ENCODE data around the gene KTI12.
"Not testable (repeated sequence)": the region's sequence is repeated elsewhere in the genome, so short reads cannot be mapped to it uniquely, and the experiment has no call there.

Gene KTI12

DNA sequence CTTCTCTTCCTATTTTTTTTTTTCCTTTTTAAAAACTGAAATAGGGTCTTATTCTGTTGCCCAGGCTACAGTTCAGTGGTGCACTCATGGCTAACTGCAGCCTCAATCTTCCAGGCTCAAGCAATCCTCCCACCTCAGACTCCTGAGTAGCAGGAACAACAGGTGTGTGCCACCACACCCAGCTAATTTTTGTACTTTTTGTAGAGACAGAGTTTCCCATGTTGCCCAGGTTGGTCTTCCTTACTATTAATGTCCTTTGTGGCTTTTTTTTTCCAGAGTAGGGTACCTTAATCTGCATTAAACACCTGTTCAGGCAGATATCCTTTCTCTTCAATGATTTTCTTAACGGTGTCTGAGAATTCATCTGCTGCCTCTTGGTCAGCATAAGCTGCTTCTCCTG, 4.3 kb upstream of the KTI12 start:
- no peak for DNase-seq

DNA sequence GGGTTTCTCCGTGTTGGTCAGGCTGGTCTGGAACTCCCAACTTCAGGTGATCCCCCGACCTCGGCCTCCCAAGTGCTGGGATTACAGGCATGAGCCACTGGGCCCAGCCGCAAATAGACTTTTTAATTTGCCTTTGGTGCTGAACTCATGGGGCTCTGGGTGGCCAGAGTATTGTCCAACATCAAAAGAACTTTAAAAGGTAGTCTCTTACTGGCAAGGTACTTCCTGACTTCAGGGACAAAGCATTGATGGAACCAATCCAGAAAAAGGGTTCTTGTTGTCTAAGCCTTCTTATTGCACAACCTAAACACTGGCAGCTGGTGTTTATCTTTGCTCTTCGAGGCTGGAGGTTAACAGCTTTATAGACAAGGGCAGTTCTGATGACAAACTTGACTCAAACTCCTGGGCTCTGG, 3.8 kb upstream of the KTI12 start:
- DNase-seq, result no peak

DNA sequence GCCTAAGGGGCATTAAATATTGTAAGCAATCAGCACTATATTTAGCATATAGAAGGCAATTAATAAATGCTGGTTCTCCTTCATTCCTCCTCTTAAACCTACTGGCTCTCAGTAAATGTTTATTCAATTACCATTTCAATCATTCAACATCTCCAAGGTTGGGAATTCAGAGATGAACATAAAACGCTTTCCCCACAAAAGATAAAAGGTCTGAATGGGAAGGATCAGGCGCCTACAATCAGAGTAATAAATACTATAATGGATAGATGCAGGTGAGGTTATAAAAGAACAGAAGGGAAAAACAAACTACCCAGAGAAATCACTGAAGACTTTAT, 407 bp upstream of the KTI12 start:
- DNase-seq, result no peak

DNA sequence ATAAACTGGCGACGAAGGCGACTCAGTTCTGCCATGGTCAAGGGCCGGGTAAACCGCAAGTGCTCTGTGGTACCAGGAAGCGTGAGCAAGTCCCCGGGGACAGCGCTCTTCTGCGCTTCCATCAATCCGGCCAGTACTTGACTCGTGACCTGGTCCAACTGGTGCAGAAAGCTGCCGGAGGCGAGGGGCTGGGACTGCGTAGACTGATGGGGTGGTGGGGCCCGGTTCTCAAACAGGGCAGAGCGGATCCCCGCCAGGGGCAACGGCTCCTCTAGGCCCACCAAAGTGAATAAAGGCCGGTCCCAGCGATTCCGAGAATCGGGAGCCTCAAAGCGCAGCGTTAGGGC, 852 bp downstream of the KTI12 start:
- DNase-seq, result peak; percentile 17

DNA sequence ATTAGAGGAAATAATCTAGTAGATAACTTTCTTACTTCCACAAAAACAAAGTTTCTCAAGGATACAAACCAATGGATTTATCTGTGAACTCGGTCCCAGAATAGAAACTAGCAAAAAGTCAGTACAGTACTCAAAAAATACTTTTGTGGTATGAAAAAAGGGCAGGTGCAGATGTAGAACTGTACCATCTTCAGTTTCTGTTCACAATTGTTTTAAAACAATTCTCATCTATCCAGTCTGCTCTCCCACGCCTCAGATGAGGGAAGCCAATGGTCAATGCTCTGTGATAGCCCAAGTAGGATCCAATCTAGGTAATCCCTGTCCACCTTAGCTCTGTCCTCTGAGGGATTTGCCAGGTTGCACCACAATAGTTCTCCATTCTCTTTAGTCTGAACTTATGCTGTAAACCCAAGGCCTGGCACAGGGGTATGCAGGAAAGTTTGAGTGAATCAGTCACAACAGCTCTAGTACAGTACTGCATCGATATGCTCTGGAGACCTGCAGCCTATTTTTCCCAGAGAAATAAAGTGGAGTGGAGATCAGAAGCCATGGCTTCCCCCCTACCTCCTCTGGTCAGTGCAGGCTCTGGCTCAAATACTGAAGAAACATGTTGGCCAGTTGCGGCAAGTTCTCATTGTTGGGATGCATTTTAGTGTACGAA, 1.4 kb downstream of the KTI12 start:
- DNase-seq, result no peak

DNA sequence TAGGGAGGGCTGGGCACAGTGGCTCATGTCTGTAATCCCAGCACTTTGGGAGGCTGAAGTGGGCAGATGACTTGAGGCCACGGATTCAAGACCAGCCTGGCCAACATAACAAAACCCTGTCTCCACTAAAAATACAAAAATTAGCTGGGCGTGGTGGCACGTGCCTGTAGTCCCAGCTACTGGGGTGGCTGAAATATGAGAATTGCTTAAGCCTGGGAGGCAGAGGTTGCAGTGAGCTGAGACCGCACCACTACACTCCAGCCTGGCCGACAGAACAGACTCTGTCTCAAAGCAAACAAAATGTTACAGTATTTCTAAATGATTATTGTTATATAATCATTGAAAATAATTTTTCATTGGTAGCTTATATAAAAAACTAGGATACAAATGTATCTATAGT, 4.8 kb downstream of the KTI12 start:
- not testable (repeated sequence) for DNase-seq

DNA sequence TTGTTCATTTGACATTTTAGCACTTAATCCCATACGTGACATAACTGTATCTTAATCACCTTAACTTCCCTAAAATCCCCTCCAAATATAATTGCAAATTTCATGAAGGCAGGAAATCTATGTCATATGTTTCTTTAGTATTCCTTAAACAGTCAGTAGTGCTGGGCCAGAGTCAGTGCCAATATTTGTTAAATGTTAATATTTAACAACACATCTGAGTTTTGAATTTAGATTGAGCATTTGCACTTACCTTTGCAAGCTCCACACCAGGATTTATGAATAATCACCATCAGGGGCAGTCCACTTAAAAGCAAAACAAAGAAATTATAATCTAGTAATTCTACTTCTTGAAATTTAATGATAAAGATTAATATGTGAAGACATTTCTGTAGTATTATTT, 5.3 kb downstream of the KTI12 start:
- no peak for DNase-seq

DNA sequence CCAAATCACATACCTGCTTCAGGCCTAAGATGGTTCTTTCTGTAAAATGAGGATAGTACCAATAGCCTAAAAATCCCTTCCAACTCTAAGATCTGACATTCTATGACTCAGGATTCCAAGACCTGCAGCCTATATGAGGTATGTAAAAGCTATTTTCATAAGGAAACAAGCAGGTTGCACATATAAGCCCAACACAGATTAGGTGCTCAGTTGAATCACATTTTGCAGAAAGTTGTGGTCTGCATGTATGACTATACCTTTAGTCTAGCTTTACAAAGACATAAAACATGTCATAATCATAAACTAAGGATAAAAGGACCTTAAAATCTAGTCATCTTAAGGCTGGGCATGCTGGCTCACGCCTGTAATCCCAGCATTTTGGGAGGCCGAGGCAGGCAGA, 7.3 kb downstream of the KTI12 start:
- DNase-seq, result no peak

DNA sequence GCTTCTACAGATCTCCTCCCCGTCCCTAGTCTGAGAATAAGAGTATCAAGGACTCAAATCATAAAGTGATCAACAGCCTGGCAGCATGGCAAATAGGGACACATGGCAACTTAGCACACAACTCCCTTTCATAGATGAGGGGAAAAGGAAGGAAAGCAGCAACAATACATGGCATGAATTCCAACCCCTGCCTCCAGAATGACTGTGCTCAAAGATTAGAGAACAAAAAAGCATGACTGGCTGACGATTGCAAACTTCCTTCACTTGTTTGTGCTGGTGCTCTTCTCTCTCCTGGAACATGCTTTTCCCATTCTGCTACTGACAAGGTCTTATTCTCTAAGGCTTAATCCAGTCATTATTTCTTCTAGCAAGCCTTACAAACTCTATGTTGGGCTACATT, 11.5 kb downstream of the KTI12 start:
- no peak for DNase-seq

DNA sequence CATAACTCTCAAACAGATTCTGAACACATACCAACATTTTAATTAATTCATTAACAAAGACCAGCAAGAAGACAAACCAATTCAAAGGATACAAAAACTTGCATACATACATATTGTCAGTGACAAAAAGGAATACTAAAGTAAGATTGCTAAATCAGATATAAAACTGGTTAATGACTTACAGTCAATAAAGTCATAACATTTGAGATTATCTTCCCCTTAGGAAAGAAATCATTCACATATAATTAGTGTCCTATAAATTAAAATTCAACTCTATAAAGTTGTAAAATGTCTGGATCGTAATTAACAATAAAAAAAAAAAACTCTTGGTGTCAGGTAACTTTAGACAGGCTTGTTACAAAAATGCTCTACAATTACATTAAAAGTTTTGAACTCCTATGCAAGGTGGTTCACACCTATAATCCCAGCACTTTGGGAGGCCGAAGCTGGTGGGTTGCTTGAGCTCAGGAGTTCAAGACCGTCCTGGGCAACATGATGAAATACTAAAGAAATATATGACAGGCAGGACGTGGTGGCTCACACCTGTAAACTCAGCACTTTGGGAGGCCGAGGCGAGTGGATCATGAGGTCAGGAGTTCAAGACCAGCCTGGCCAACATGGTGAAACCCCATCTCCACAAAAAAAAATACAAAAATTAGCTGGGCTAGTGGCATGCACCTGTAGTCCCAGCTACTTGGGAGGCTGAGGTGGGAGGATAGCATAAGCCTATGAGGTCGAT, 25.4 kb downstream of the KTI12 start:
- no peak for DNase-seq

DNA sequence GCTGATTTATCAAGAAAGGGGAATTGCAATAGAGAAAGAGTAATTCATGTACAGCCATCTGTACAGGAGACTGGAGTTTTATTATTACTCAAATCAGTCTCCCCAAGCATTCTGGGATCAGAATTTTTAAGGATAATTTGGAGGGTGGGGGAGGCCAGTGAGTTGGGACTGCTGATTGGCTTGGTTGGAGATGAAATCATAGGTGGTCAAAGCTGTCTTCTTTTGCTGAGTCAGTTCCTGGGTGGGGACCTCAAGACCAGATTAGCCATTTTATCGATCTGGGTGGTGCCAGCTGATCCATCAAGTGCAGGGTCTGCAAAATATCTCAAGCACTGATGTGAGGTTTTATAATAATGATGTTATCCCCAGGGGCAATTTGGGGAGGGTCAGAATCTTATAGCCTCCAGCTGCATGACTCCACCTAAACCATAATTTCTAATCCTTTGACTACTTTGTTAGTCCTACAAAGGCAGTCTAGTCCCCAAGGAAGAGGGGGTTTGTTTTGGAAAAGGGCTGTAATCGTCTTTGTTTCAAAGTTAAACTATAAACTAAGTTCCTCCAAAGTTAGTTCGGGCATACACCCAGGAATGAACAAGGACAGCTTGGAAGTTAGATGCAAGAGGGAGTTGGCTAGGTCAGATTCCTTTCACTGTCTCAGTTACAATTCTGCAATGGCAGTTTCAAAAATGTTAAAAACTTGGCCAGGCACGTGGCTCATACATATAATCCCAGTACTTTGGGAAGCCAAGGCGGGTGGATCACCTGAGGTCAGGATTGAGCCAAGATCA, 26.2 kb downstream of the KTI12 start:
- DNase-seq, result no peak

DNA sequence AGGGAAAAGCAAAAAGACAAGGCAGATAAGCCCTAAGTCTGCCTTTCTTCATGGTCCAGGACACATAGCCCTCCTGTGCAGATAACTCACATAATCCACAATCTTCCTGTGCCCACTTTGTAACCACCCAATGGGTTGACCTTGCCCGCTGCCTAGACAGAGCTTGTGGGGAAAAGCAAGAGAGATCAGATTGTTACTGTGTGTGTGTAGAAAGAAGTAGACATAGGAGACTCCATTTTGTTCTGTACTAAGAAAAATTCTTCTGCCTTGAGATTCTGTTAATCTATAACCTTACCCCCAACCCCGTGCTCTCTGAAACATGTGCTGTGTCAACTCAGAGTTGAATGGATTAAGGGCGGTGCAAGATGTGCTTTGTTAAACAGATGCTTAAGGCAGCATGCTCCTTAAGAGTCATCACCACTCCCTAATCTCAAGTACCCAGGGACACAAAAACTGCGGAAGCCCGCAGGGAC, 27.5 kb downstream of the KTI12 start:
- DNase-seq, result not testable (repeated sequence)

DNA sequence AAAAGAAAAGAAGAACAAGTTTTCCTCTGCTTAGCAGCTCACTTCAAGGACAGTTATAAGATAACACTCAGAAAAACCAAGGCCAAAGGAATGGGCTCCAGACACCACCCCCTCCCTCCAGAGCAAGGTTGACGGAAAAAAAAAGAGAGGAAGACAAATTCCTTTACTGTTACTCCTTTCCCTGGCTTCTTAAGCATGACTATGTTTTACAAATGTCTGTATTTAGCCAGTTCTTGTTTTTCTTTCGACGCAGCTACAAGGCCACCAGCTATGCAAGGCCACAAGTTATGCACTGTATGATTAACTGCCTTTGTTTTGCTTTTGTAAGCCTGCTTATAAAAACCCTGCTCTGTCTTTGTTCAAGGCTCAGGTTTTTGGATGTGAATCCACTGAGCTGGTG, 28.1 kb downstream of the KTI12 start:
- not testable (repeated sequence) for DNase-seq

DNA sequence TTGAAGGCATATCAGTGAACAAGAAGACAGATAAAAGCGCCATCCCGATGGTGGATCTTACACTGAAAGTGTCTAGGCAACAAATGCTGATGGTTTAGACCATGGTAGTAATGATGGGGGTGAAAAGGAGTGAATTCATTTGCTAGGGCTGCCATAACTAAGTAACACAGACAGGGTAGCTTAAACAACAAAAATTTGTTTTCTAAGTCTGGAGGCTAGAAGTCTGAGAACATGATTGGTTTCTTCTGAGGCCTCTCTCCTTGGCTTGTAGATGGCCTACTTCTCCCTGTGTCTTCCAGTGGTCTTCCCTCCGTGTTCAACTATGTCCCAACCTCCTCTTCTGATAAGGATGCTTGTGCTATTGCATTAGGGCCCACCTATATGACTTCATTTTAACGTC, 29.7 kb downstream of the KTI12 start:
- DNase-seq, result no peak

DNA sequence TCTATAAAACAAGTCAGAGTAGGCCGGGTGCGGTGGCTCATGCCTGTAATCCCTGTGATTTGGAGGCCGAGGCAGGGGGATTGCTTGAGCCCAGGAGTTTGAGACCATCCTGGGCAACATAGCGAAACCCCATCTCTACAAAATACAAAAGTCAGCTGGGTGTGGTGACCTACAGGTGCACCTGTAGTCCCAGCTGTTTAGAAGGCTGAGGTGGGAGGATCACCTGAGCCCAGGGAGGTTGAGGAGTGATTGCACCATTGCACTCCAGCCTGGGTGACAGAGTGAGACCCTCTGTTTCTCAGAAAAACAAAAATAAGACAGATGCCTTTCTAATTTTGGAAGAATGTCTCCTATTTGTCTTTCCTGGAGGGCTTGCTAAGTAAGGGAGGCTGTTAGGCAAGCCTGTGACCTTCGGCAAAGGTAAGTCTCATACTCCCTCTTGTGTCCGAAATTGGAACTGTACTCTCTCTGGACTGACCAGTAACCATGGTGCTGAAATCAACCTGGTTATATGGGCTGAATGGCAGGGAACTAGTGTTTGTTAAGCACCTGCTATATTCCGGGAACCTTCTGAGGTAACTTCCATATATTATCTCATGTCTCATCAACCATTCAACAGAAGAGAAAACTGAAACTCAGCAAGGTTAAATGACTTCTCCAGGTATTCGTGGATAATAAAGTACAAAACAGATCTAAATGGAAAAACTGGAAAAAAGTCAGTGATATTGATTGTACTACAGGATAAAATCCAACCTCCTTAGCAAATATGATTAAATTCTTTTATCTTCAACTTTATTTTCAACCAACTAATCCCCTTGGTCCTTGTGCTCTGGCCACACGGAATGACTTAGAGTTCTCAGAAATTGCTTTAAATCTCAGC, 31.3 kb downstream of the KTI12 start:
- DNase-seq, result peak; percentile 58

DNA sequence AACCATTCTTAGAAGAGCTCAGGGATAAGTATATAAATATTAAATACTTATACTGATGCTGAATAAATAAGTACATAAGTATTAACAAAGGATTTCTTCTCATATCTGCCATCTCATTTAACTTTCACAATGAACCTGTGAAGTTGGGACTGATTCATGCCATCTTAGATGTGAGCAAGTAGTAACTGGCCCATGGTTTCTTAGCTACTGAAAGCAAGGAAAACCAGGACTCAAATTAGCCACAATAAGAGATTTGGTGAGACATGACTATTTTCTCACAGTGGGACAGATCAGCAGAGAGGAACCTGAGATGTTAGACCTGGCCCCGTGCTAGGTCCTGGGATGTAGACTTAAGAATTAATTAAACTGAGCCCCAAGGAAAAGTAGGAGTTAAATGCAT, 34.9 kb downstream of the KTI12 start:
- no peak for DNase-seq

DNA sequence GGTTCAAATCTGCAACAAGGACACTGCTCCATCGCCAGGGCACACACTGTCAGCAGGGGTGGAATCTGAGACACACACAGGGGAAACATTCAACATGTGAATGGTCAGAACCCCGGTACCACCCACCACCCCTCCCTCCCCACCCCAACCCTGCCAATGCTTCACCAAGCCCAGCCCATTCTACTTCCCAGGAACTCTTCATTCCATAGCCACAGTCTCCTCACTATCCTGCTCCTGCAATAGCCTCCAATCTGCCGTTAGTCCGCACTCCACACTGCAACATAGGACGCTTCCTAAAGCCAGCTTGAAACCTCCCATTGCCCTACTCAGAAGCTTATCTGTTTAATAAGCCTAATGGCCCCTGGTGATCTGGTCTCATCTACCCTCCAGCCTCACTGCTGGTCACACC, 35.6 kb downstream of the KTI12 start:
- no peak for DNase-seq

DNA sequence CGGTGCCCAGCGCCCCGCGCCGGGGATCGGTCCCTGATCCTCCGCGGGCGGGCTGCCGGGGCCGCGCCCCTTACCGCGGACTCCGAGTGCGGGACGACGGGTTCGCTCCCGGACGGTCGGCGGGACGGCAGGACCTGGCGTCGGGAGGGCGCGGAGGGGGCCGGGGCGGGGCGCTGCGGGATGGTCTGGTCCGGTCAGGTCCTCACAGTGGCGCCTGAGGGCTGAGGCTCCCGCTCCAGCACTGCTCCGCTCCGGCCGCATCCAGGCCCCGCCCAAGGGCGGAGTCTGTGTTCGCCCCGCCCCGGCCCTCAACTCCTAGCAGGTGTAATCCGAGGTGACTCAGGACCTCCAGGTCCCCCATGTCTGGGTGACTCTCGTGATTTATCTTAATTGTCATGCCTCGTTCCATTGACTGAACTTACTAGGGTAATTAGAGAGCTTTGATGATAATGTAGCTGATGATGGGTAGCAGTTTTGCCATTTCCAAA, 43.1 kb downstream of the KTI12 start, which contains the start of gene RAB3B:
Gene RAB3B (minus strand): TSS at position 223 of the 488 bp plus-strand sequence. CDS start 13,583 bp downstream, outside the sequence.
- DNase-seq, result peak; percentile 88

DNA sequence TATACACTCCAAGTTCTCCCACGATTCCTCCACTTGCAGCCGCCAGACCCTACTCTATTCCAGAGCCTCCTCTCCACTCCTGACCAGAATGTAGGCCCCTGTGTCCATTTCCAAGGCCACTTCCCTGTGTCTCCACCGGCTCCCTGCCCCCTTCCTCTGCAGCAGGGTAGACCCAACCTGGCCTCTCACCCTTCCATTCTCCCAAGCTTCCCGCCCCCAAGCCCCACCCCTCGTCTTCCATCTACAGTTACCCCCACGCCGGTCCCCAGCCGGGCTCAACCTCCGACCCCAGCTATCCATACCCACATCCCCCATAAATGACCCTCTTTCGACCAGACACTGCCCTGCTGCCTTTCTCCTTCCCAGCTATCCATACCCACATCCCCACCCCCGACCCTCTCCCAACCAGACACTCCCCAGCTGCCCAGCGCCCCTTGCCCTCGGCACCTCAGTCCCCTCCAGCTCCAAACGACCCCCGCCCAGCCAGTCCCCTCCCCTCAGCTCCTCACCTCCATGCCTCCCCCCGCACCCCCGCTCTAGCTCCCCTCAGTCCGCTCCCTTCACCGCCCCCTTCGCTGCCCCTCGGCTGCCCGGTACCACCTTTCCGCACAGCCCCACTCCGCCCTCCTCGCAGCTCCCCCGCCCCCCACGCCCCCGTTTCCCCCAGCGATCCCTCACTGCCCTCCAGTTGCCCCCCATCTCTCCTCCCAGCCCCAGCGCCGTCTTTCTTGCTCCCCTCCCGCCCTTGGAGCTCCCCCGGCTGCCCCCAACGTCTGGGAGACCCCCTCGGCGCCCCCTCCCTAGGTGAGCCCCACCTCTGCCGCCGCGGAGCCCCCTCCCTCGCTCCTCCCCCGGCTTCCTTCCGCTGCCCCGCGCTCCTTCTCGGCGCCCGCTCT, 43.8 kb downstream of the KTI12 start:
- peak; percentile 2 for DNase-seq

DNA sequence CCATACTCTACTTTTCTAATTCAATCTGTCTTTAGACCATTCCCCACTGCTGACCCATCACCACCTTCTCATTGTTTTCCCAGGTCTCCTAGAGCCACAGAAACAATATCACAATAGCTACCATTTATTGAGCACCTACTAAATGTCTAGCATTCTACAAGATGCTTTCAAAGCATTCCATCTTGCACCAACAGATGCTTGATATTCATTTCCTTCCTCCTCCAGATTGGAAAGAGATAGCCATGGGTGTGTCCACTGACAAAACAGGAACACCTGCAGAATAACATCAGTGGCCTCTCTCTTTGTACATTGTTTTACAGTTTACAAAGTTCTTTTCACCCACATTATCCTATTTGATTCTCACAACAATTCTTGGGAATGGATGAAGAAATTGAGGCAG, 45.4 kb downstream of the KTI12 start:
- DNase-seq, result no peak

DNA sequence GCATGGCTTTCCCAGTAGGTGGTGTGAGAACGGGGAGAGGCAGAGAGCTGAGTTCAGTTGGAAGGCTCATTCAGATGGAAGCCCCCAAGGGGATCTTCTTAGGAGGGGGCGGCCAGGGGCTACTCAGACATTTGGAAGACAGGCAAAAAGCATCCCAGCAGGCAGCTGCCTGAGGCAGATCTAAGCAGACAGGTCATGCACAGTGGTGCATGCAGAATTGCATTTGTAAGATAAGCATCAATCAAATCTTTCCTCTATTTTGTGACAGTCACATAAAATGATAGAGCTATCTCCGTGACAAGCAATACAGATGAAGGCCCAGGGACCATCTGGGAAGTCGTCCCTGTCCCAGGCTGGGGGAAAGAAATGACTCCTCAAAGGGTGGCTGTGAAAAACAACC, 46.9 kb downstream of the KTI12 start:
- no peak for DNase-seq

DNA sequence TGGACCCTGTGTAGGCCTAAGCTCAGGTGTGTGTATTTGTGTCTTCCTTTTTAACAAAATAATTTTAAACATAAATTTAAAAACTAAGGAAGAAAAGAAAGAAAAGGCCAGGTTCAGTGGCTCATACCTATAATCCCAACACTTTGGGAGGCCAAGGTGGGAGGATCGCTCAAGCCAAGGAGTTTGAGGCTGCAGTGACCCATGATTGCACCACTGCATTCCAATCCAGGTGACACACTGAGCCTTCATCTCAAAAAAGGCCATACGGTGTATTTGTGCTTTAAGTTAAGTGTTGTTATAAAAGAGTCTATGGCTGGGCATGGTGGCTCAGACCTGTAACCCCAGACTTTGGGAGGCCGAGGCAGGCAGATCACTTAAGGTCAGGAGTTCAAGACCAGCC, 51.4 kb downstream of the KTI12 start:
- no peak for DNase-seq
